Measurements from ENCODE around the gene MAIP1.

MAIP1 gene

DNA sequence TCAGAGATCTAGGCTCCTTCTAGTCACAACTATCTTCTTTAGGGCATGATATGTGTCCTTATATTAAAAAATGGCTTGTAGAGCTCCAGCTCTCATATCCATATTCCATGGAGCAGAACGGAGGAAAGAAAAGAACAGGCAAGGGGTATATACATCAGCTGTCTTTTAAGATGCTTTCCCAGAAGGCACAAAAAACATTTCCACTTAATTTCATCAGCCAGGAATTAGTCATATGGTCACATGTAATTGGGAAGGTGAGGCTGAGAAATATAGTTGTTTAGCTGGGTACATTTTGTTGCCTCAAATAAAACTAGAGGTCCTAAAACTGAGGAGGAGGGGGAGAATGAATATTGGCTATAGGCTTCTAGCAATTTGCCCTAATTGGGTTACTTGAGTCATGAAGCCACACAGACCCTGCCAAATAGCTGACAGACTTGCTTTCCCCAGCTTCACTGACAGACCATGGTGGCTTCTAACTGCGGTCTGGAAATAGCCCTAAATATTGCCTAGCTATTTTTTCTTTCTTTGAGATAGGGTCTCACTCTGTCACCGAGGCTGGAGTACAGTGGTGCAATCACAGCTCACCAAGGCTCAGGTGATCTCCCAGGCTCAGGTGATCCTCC is 20.0 kb downstream of the MAIP1 start:
- no peak for ATAC-seq
- TF ChIP-seq SNAI2 (CRISPR knock-in tag; IDR thresholded peaks at IDR 0.05): no peak
- TF ChIP-seq, protein P1, sequence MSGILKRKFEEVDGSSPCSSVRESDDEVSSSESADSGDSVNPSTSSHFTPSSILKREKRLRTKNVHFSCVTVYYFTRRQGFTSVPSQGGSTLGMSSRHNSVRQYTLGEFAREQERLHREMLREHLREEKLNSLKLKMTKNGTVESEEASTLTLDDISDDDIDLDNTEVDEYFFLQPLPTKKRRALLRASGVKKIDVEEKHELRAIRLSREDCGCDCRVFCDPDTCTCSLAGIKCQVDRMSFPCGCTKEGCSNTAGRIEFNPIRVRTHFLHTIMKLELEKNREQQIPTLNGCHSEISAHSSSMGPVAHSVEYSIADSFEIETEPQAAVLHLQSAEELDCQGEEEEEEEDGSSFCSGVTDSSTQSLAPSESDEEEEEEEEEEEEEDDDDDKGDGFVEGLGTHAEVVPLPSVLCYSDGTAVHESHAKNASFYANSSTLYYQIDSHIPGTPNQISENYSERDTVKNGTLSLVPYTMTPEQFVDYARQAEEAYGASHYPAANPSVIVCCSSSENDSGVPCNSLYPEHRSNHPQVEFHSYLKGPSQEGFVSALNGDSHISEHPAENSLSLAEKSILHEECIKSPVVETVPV (CRISPR knock-in tag; IDR thresholded peaks at IDR 0.05): no peak
- TF ChIP-seq PPARA (CRISPR knock-in tag; IDR thresholded peaks at IDR 0.05; ENCODE audit: borderline replicate concordance): no peak
- TF ChIP-seq, protein P2, sequence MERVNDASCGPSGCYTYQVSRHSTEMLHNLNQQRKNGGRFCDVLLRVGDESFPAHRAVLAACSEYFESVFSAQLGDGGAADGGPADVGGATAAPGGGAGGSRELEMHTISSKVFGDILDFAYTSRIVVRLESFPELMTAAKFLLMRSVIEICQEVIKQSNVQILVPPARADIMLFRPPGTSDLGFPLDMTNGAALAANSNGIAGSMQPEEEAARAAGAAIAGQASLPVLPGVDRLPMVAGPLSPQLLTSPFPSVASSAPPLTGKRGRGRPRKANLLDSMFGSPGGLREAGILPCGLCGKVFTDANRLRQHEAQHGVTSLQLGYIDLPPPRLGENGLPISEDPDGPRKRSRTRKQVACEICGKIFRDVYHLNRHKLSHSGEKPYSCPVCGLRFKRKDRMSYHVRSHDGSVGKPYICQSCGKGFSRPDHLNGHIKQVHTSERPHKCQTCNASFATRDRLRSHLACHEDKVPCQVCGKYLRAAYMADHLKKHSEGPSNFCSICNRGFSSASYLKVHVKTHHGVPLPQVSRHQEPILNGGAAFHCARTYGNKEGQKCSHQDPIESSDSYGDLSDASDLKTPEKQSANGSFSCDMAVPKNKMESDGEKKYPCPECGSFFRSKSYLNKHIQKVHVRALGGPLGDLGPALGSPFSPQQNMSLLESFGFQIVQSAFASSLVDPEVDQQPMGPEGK (CRISPR knock-in tag; IDR thresholded peaks at IDR 0.05; ENCODE audit: borderline replicate concordance): no peak
- no peak for TF ChIP-seq ZC3H10 (CRISPR knock-in tag; IDR thresholded peaks at IDR 0.05)
- TF ChIP-seq ZFP30 (CRISPR knock-in tag; IDR thresholded peaks at IDR 0.05): no peak
- TF ChIP-seq GLIS3 (CRISPR knock-in tag; IDR thresholded peaks at IDR 0.05): no peak
- no peak for TF ChIP-seq ZNF8 (CRISPR knock-in tag; IDR thresholded peaks at IDR 0.05)
- no peak for TF ChIP-seq TOX (CRISPR knock-in tag; IDR thresholded peaks at IDR 0.05; ENCODE audit: borderline replicate concordance)
- no peak for TF ChIP-seq OSR1 (CRISPR knock-in tag; IDR thresholded peaks at IDR 0.05)

DNA sequence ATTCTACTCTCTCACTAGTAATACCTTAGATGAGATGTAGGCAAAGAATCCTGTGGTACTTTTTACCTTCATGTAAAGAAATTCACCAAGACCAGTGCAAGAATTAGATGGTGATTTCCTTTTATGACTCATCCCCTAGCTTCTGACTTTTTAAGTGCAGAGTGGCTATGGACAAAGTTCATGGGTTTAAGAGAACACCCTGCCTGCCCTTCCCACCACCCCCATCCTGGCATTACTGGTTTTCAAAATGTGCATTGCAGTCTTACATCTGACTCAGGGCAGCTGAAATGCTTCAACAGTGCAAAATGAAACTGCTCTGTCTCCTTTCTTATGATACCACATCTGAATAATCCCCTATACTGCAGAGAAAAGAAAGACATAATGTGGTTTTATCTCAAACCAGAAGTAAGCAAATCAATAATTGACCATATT is 22.6 kb downstream of the MAIP1 start:
- ATAC-seq: peak; percentile 59
- TF ChIP-seq ISL1 (CRISPR knock-in tag; IDR thresholded peaks at IDR 0.05): no peak
- TF ChIP-seq, protein P2 (CRISPR knock-in tag; IDR thresholded peaks at IDR 0.05; ENCODE audit: borderline replicate concordance): no peak
- TF ChIP-seq ARNTL (CRISPR knock-in tag; IDR thresholded peaks at IDR 0.05; ENCODE audit: borderline replicate concordance, low read depth): no peak
- no peak for TF ChIP-seq ESRRG (CRISPR knock-in tag; IDR thresholded peaks at IDR 0.05)
- no peak for TF ChIP-seq BACH2 (CRISPR knock-in tag; IDR thresholded peaks at IDR 0.05; ENCODE audit: borderline replicate concordance)
- TF ChIP-seq, protein P3, sequence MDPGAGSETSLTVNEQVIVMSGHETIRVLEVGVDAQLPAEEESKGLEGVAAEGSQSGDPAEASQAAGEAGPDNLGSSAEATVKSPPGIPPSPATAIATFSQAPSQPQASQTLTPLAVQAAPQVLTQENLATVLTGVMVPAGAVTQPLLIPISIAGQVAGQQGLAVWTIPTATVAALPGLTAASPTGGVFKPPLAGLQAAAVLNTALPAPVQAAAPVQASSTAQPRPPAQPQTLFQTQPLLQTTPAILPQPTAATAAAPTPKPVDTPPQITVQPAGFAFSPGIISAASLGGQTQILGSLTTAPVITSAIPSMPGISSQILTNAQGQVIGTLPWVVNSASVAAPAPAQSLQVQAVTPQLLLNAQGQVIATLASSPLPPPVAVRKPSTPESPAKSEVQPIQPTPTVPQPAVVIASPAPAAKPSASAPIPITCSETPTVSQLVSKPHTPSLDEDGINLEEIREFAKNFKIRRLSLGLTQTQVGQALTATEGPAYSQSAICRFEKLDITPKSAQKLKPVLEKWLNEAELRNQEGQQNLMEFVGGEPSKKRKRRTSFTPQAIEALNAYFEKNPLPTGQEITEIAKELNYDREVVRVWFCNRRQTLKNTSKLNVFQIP (CRISPR knock-in tag; IDR thresholded peaks at IDR 0.05; ENCODE audit: borderline replicate concordance, low read depth): no peak
- TF ChIP-seq TOX (CRISPR knock-in tag; IDR thresholded peaks at IDR 0.05; ENCODE audit: borderline replicate concordance): no peak
- no peak for TF ChIP-seq CSDC2 (CRISPR knock-in tag; IDR thresholded peaks at IDR 0.05)
- TF ChIP-seq TCF4 (CRISPR knock-in tag; IDR thresholded peaks at IDR 0.05; ENCODE audit: borderline replicate concordance): no peak
- no peak for TF ChIP-seq ZNF565 (CRISPR knock-in tag; conservative IDR thresholded peaks at IDR 0.05; ENCODE audit: low read depth)
- no peak for TF ChIP-seq SNAI2 (CRISPR knock-in tag; IDR thresholded peaks at IDR 0.05)
- no peak for TF ChIP-seq ZNF70 (CRISPR knock-in tag; IDR thresholded peaks at IDR 0.05)

DNA sequence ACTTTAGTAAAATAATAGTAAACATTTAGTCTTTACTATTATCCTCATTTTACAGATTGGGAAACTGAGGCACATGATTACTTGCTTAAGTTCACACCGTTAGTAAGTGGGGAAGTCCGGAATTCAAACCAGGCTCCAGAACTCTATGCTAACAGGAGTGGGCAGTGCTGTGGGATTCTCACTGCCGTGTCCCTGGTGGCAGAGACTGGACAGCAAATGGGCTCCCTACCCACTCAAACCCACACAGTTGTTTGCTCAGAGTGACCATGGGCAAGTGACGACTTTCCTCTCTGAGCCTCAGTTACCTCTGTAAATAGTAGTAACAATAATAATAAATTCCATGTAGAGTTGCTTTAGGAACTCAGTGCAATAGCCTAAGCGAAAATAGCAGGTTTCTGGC is 24.0 kb downstream of the MAIP1 start:
- ATAC-seq: peak; percentile 33; the same call in 2 of the 3 replicates
- TF ChIP-seq, protein P3 (CRISPR knock-in tag; IDR thresholded peaks at IDR 0.05; ENCODE audit: borderline replicate concordance, low read depth): no peak
- TF ChIP-seq ZFP3 (CRISPR knock-in tag; IDR thresholded peaks at IDR 0.05) (no peak), ZNF565 (CRISPR knock-in tag; conservative IDR thresholded peaks at IDR 0.05; ENCODE audit: low read depth) (no peak), OSR1 (CRISPR knock-in tag; IDR thresholded peaks at IDR 0.05) (no peak), SNAI2 (CRISPR knock-in tag; IDR thresholded peaks at IDR 0.05) (no peak), ISL1 (CRISPR knock-in tag; IDR thresholded peaks at IDR 0.05) (no peak), RARB (CRISPR knock-in tag; IDR thresholded peaks at IDR 0.05) (no peak)
- TF ChIP-seq, protein P2 (CRISPR knock-in tag; IDR thresholded peaks at IDR 0.05; ENCODE audit: borderline replicate concordance): no peak
